Activated naive CD8-positive, alpha-beta T cell treated with anti-CD3 and anti-CD28 coated beads, Interleukin-2, amount 50 U/mL, for 16 hours (primary cell): ENCODE results near the gene DIP2C.

Experiments
- DNase-seq: peaks from one replicate; pipeline ENCODE4 v3.0.0-alpha.2; 2020; ENCODE audit warnings: low read depth, low spot score

The DIP2C gene, protein sequence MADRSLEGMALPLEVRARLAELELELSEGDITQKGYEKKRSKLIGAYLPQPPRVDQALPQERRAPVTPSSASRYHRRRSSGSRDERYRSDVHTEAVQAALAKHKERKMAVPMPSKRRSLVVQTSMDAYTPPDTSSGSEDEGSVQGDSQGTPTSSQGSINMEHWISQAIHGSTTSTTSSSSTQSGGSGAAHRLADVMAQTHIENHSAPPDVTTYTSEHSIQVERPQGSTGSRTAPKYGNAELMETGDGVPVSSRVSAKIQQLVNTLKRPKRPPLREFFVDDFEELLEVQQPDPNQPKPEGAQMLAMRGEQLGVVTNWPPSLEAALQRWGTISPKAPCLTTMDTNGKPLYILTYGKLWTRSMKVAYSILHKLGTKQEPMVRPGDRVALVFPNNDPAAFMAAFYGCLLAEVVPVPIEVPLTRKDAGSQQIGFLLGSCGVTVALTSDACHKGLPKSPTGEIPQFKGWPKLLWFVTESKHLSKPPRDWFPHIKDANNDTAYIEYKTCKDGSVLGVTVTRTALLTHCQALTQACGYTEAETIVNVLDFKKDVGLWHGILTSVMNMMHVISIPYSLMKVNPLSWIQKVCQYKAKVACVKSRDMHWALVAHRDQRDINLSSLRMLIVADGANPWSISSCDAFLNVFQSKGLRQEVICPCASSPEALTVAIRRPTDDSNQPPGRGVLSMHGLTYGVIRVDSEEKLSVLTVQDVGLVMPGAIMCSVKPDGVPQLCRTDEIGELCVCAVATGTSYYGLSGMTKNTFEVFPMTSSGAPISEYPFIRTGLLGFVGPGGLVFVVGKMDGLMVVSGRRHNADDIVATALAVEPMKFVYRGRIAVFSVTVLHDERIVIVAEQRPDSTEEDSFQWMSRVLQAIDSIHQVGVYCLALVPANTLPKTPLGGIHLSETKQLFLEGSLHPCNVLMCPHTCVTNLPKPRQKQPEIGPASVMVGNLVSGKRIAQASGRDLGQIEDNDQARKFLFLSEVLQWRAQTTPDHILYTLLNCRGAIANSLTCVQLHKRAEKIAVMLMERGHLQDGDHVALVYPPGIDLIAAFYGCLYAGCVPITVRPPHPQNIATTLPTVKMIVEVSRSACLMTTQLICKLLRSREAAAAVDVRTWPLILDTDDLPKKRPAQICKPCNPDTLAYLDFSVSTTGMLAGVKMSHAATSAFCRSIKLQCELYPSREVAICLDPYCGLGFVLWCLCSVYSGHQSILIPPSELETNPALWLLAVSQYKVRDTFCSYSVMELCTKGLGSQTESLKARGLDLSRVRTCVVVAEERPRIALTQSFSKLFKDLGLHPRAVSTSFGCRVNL (N-terminal part only)

GRCh38 chr10:689452-690371 is at the start of gene DIP2C:
DIP2C (minus strand) TSS chr10:689668; CDS start chr10:689578, 90 bp downstream.
- no peak for DNase-seq

DNA sequence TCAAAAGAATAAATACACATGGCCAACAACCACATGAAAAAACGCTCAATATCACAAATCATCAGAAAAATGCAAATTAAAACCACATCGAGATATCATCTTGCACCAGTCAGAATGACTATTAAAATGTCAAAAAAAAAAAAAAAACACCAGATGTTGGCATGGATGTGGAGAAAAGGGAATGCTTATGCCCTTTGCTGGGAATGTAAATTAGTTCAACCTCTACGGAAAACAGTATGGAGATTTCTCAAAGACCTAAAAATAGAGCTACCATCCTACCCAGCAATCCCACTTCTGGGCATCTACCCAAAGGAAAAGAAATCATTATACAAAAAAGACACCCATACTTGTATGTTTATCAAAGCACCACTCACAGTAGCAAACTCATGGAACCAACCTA is 45.0 kb upstream of the DIP2C start:
- no peak for DNase-seq

- DNase-seq = no peak
Measured at GRCh38 chr10:733086-733485, 43.6 kb upstream of the DIP2C start.

GRCh38 chr10:729213-729612 is 39.7 kb upstream of the DIP2C start:
- no peak for DNase-seq

GRCh38 chr10:728603-729002 is 39.1 kb upstream of the DIP2C start:
- no peak for DNase-seq

GRCh38 chr10:727162-727790 is 37.8 kb upstream of the DIP2C start:
- no peak for DNase-seq

- DNase-seq = no peak
Measured at GRCh38 chr10:725786-726185, 36.3 kb upstream of the DIP2C start.

- DNase-seq = no peak
Measured at GRCh38 chr10:725302-725701, 35.8 kb upstream of the DIP2C start.

DNA sequence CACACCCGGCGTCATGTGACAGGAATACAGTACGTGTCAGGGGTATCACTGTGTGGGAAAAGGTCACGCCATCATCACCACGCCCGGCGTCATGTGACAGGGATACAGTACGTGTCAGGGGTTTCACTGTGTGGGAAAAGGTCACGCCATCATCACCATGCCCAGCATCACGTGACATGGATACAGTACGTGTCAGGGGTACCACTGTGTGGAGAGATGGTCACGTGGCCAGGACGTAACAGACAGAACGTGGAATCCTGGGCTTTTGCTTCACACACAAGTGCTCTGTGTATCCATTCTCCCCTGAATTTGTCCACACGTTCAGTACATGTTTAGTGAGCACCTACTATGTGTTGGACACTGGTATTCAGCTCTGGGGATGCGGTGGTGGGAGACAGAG is 34.5 kb upstream of the DIP2C start:
- DNase-seq = no peak

DNA sequence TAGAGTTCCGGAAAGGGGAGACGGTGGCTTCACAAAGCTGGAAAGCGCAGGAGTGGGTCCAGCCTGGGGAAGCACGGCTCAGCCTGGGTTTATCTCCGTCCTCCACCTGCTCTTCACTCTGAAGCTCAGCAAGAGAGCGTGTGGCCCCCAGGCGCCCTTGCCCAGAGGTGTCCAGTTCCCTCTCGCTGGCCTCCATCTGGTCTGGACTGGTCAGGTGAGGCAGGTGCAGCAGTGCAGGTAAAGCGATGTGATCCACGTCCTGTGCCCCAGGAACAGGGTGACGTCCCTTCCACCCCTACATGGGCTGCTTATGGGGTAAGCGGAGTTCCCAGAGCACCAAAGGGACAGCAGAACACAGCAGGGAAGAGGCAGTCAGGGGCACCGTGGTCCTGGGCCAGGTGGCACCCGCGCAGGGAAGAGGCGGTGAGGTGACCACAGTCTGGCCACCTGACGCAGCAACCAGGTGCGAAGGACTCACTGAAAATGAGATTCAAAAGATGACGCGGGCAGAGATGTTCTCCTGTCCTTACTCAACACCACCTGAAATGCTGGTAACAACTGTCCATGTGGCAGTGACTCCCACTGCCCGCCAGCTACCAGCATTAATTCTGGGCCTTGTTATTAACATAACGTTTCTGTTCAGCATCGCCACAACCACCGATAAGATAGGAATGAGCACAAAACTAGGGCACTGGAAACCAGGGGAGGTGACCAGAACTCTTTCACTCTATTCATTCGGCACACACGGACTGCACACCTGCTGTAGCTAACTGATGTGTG is 33.0 kb upstream of the DIP2C start:
- DNase-seq = no peak

DNA sequence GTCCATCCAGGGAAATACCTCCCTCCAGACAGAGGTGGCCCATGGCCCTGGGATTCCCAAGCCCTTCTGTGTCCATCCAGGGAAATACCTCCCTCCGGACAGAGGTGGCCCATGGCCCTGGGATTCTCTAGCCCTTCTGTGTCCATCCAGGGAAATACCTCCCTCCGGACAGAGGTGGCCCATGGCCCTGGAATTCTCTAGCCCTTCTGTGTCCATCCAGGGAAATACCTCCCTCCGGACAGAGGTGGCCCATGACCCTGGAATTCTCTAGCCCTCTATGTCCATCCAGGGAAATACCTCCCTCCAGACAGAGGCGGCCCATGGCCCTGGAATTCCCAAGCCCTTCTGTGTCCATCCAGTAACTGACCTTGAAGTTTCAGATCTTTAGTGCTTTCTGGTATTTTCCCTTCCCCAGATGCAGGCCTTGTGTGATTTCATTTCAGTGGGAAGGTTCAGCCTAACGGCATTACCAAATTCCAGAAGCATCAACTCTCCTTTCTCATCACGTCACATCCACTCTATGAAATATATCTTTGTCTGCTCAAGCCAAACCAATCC is 28.8 kb upstream of the DIP2C start:
- no peak for DNase-seq

- DNase-seq = no peak
Measured at GRCh38 chr10:717458-717857, 28.0 kb upstream of the DIP2C start.

GRCh38 chr10:716821-717220 is 27.4 kb upstream of the DIP2C start:
- no peak for DNase-seq

- DNase-seq = no peak
Measured at GRCh38 chr10:714214-714613, 24.7 kb upstream of the DIP2C start.

DNA sequence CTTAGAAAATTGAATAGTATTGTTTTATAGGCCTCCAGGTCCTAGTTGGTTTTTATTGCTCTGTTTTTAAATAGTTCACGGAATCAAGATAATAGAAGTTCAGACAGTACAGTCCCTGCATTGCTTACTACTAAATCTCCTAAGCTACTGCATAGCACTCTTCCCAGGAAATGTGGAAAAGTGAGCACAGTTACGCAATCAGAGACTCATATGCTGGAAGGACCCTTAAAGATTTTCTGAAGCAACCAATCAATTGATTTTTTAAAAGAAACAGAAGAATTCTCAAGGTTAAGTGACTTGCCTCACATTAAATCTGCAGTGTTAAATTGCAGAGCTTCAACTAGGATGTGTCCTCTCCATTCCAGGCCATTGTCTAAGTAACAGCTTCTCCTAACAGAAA is 23.1 kb upstream of the DIP2C start:
- no peak for DNase-seq

DNA sequence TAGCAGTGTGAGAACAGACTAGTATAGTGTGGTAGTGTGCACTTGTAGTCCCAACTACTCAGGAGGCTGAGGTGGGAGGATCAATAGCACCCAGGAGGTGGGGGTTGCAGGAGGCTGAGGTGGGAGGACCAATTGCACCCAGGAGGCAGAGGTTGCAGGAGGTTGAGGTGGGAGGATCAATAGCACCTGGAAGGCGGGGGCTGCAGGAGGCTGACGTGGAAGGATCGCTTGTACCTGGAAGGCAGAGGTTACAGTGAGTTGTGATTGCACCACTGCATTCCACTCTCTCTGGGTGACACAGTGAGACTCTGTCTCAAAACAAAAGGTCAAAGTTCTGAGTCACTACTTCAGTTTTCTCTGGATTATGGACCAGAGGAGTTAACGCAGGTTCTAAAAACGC is 22.6 kb upstream of the DIP2C start:
- no peak for DNase-seq

DNA sequence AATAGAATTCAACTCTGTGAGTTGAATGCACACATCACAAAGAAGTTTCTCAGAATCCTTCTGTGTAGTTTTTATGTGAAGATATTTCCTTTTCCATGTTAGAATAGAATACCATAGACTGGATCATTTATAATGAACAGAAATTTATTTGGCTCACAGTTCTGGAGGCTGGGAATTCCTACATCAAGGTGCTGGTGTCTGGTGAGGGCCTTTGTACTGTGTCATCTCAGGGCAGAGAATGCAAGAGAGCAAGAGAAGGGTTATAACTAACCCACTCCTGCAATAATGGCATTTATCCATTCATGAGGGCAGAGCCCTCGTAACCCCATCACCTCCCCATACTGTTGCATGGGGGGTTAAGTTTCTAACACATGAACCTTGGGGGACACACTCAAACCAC is 18.4 kb upstream of the DIP2C start:
- no peak for DNase-seq

DNA sequence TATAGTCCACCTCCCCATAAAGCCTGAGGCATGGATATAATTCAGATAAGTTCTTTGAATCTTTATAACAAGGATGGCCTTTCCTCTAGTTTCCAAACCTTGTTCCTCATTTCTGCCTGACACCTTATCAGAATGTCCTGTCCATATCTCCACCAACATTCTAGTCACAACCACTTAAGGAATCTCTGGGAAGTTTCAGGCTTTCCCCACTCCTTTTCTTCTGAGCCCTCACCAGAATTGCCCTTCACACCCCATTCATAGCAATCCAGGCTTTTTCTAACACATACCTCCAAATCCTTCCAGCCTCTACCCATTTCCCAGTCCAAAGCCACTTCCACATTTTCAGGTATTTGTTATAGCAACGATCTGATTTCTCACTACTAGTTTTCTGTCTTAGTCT is 18.0 kb upstream of the DIP2C start:
- DNase-seq = no peak

DNA sequence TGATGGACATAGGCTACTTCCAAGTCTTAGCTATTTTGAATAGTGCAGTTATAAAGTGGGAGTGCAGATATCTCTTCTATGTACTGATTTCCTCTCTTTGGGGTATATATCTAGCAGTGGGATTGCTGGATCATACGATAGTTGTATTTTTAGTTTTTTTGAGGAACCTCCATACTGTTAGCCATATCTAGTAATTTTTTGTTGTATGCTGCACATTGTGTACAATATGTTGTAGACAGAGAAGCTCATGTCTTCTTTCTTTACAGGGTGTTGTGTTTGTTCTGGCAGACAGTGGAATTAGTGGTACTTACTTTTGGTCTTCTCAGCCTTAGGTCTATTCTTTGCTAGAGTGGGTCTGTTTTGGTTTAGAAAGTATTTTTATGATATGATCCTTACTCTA is 13.7 kb upstream of the DIP2C start:
- no peak for DNase-seq
